ENCODE results near the gene FBXL7. TPM values are rescaled to one million over a fixed set of nuclear protein-coding genes. Genes with fewer than 3 reads are reported as not detected.

FBXL7 gene
- total RNA-seq, 2 experiments from 2014 or later = not detected

DNA sequence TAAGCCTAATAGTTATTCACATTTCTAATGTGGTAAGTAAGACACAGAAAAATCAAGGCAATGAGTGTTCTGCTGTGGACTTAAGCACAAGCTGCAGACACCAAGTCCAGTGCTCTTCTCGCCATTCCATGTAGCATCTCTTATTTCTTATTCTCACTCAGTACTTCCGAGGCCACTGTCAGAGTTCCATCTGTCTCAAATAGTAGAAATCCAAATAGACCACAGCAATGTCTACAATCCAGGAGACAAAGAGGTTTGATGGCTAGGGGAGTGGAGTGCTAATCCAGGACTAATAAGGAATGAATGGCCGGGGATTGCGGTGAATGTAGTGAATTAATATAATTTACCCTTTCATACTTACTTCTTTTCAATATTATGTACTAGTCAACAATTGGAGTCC is 147.3 kb downstream of the FBXL7 start:
- no peak for TF ChIP-seq EZH2phosphoT487 (IDR thresholded peaks at IDR 0.05; ENCODE audit: borderline replicate concordance, low read depth, low read length)
- TF ChIP-seq, protein P1, sequence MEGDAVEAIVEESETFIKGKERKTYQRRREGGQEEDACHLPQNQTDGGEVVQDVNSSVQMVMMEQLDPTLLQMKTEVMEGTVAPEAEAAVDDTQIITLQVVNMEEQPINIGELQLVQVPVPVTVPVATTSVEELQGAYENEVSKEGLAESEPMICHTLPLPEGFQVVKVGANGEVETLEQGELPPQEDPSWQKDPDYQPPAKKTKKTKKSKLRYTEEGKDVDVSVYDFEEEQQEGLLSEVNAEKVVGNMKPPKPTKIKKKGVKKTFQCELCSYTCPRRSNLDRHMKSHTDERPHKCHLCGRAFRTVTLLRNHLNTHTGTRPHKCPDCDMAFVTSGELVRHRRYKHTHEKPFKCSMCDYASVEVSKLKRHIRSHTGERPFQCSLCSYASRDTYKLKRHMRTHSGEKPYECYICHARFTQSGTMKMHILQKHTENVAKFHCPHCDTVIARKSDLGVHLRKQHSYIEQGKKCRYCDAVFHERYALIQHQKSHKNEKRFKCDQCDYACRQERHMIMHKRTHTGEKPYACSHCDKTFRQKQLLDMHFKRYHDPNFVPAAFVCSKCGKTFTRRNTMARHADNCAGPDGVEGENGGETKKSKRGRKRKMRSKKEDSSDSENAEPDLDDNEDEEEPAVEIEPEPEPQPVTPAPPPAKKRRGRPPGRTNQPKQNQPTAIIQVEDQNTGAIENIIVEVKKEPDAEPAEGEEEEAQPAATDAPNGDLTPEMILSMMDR (conservative IDR thresholded peaks at IDR 0.05; ENCODE audit: low read length) = no peak

DNA sequence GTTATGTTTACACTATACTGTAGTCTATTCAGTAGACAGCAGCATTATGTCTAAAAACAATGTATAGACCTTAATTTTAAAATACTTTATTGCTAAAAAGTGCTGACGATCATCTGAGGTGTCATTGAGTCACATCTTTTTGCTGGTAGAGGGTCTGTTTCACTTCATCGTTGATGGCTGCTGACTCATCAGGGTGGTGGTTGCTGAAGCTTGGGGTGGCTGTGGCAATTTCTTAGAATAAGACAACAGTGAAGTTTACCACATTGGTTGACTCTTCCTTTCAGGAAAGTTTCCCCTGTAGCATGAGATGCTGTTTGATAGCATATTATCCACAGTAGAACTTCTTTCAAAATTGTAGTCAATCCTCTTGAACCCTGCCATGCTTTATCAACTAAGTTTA is 150.3 kb downstream of the FBXL7 start:
- no peaks in the 10 kb centered on the region for H3K79me2 ChIP-seq (ENCODE audit: insufficient read depth, low read depth, low read length)
- no peak for DNase-seq (ENCODE audit: low spot score)
- no peak overlapping the region for H2AFZ ChIP-seq (ENCODE audit: low read length)
- no peaks in the 10 kb centered on the region for H3K4me1 ChIP-seq (ENCODE audit: insufficient read depth, low read length, poor library complexity, severe bottlenecking)
- H3K27ac ChIP-seq (ENCODE audit: low read depth, low read length, poor library complexity, severe bottlenecking) = no peak overlapping the region
- H3K9me3 ChIP-seq (ENCODE audit: low read length) = no peaks in the 10 kb centered on the region
- CTCF ChIA-PET (ENCODE audit: unreplicated experiment) = no interaction called here
- no peaks in the 10 kb centered on the region for H4K20me1 ChIP-seq (ENCODE audit: insufficient read depth, low read length)
- intact Hi-C loops (cut with micrococcal nuclease; ENCODE audit: unreplicated experiment) = no loop called here
- no peaks in the 10 kb centered on the region for H3K9me2 ChIP-seq (ENCODE audit: insufficient read depth, low read length)
- no peak overlapping the region for H3K4me2 ChIP-seq (ENCODE audit: low read length)
- POLR2A ChIA-PET = no interaction called here
- TF ChIP-seq, protein P1 (conservative IDR thresholded peaks at IDR 0.05; ENCODE audit: low read length) = no peak
- TF ChIP-seq EZH2phosphoT487 (IDR thresholded peaks at IDR 0.05; ENCODE audit: borderline replicate concordance, low read depth, low read length) = no peak
- no TSS peak for BruUV-seq (replicated peaks)
- H3K36me3 ChIP-seq (ENCODE audit: insufficient read depth, low read length) = no peaks in the 10 kb centered on the region
- H3K4me3 ChIP-seq (ENCODE audit: low read depth, low read length, poor library complexity, severe bottlenecking) = no peak overlapping the region

More for the DNA sequence above, 147.3 kb downstream of the FBXL7 start:
- Histone ChIP-seq H3K79me2 (ENCODE audit: insufficient read depth, low read depth, low read length) (no peaks in the 10 kb centered on the region), H3K4me2 (ENCODE audit: low read length) (no peak overlapping the region), H3K4me1 (ENCODE audit: insufficient read depth, low read length, poor library complexity, severe bottlenecking) (no peaks in the 10 kb centered on the region), H3K4me3 (ENCODE audit: low read depth, low read length, poor library complexity, severe bottlenecking) (no peak overlapping the region), H2AFZ (ENCODE audit: low read length) (no peak overlapping the region), H3K9me2 (ENCODE audit: insufficient read depth, low read length) (no peaks in the 10 kb centered on the region), H3K27ac (ENCODE audit: low read depth, low read length, poor library complexity, severe bottlenecking) (no peak overlapping the region), H4K20me1 (ENCODE audit: insufficient read depth, low read length) (no peaks in the 10 kb centered on the region), H3K9me3 (ENCODE audit: low read length) (no peaks in the 10 kb centered on the region), H3K36me3 (ENCODE audit: insufficient read depth, low read length) (no peaks in the 10 kb centered on the region)
- CTCF ChIA-PET (ENCODE audit: unreplicated experiment) = no interaction called here
- no TSS peak for BruUV-seq (replicated peaks)
- DNase-seq (ENCODE audit: low spot score) = no peak
- POLR2A ChIA-PET = no interaction called here
- intact Hi-C loops (cut with micrococcal nuclease; ENCODE audit: unreplicated experiment) = no loop called here

DNA sequence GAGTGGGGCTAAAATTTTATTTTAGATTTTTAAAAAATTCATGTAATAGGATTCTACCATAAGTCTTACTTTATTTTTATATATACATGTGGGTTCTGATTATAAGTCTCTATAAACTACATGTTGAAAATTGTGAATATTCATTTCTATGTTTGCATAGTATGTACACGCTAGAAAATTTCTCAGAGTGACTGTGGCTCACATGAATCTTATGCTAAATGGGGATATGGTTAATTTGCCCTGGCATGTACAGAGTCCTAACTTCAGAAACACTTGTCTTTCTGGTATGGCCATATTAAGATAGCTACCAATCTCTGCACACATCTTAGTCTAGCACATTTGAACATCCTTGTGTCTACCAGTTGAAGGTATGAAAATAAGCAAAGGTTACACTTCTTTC is 154.8 kb downstream of the FBXL7 start:
- TF ChIP-seq EZH2phosphoT487 (IDR thresholded peaks at IDR 0.05; ENCODE audit: borderline replicate concordance, low read depth, low read length) = no peak
- TF ChIP-seq, protein P1 (conservative IDR thresholded peaks at IDR 0.05; ENCODE audit: low read length) = no peak
- no peaks in the 10 kb centered on the region for H3K4me1 ChIP-seq (ENCODE audit: insufficient read depth, low read length, poor library complexity, severe bottlenecking)
- H3K27ac ChIP-seq (ENCODE audit: low read depth, low read length, poor library complexity, severe bottlenecking) = no peak overlapping the region
- H3K4me3 ChIP-seq (ENCODE audit: low read depth, low read length, poor library complexity, severe bottlenecking) = no peak overlapping the region
- H3K79me2 ChIP-seq (ENCODE audit: insufficient read depth, low read depth, low read length) = no peaks in the 10 kb centered on the region
- H3K36me3 ChIP-seq (ENCODE audit: insufficient read depth, low read length) = no peaks in the 10 kb centered on the region
- no peak overlapping the region for H3K4me2 ChIP-seq (ENCODE audit: low read length)
- H3K9me3 ChIP-seq (ENCODE audit: low read length) = no peaks in the 10 kb centered on the region
- POLR2A ChIA-PET = interaction anchor here (0.7 kb wide), 1 partner anchor 110 kb away, joined by 5 read pairs; no protein-coding TSS in a partner anchor
- intact Hi-C loops (cut with micrococcal nuclease; ENCODE audit: unreplicated experiment) = no loop called here
- no TSS peak for BruUV-seq (replicated peaks)
- no peaks in the 10 kb centered on the region for H4K20me1 ChIP-seq (ENCODE audit: insufficient read depth, low read length)
- no peaks in the 10 kb centered on the region for H3K9me2 ChIP-seq (ENCODE audit: insufficient read depth, low read length)
- no peak overlapping the region for H2AFZ ChIP-seq (ENCODE audit: low read length)
- DNase-seq (ENCODE audit: low spot score) = no peak
- CTCF ChIA-PET (ENCODE audit: unreplicated experiment) = no interaction called here
